Mesodermal cell (in vitro differentiated cells): ENCODE results near the gene PDE4C.

ENCODE experiments used
- H3K27ac ChIP-seq: 2 replicates; pipeline ENCODE4 v1.7.0; 2013; ENCODE audit warnings: mild to moderate bottlenecking, low read depth, low read length, moderate library complexity; ENCODE audit not compliant: severe bottlenecking
- H3K36me3 ChIP-seq: 2 replicates; pipeline ENCODE4 v1.7.1; 2013; ENCODE audit warnings: mild to moderate bottlenecking, low read length, moderate library complexity; ENCODE audit not compliant: control insufficient read depth, insufficient read depth
- H3K4me1 ChIP-seq: one replicate; pipeline ENCODE4 v1.7.1; 2013; ENCODE audit warnings: mild to moderate bottlenecking, low read length; ENCODE audit not compliant: insufficient read depth, control insufficient read depth, poor library complexity, severe bottlenecking
- H3K4me3 ChIP-seq: 2 replicates; pipeline ENCODE4 v1.7.0; 2013; ENCODE audit warnings: low read length, control low read depth, mild to moderate bottlenecking; ENCODE audit not compliant: insufficient read depth, poor library complexity, severe bottlenecking; ENCODE audit errors: extremely low read depth
- H3K9me3 ChIP-seq: 2 replicates; pipeline ENCODE4 v1.7.1; 2013; ENCODE audit warnings: mild to moderate bottlenecking, low read length, moderate library complexity; ENCODE audit not compliant: control insufficient read depth
- WGBS, 2 experiments: methylation state at CpG; one replicate each; pipeline ENCODE4 v1.1.5; 2013; ENCODE audit warnings: missing lambda C conversion rate in 2 of 2; ENCODE audit not compliant: insufficient coverage in 2 of 2; 5-methylcytosine and 5-hydroxymethylcytosine counted together

Gene PDE4C

DNA sequence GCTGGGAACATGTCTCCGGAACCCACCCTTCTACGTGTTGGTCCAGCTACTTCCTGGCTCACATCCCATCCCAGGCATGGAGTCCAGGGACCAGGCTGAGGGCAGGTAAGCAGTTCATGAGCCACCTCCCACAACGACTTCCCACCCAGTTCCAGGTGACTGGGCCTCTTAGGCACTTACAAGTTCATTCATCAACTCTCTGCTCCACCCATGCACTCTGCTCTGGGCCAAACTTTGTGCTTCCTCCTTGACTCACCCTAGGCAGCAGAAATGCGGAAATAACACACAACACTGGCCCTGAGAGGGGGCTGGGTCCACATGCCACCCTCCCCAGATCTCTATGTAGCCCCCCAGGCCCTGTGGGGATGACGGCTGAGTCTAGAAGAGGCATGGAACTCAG is 27.5 kb upstream of the PDE4C start:
- Histone ChIP-seq H3K27ac (no peak overlapping the region), H3K36me3 (no peaks in the 10 kb centered on the region), H3K4me1 (no peaks in the 10 kb centered on the region), H3K4me3 (no peak overlapping the region), H3K9me3 (no peaks in the 10 kb centered on the region)
- WGBS, 2 experiments: 57 to 66% methylated on average over 3 to 5 of the region's 5 CpGs

DNA sequence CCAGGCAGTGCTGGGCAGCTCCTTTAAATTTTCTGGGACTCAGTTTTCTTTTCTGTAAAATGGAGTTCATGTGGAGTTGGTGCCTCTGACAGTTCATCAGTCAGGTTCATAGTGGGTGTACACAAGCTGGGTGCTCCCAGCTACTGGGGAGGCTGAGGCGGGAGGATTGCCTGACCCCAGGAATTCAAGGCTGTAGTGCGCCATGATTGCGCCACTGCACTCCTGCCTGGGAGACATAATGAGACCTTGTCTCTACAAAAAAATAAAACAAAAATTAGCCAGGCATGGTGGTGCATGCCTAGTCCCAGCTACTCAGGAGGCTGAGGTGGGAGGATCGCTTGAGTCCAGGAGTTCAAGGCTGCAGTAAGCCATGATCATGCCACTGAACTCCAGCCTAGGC is 26.9 kb upstream of the PDE4C start:
- no peaks in the 10 kb centered on the region for H3K4me1 ChIP-seq
- 100% methylated on average over 1 to 2 of the region's 4 CpGs for WGBS, 2 experiments
- no peaks in the 10 kb centered on the region for H3K9me3 ChIP-seq
- H3K27ac ChIP-seq: no peak overlapping the region
- H3K4me3 ChIP-seq: no peak overlapping the region
- H3K36me3 ChIP-seq: no peaks in the 10 kb centered on the region

DNA sequence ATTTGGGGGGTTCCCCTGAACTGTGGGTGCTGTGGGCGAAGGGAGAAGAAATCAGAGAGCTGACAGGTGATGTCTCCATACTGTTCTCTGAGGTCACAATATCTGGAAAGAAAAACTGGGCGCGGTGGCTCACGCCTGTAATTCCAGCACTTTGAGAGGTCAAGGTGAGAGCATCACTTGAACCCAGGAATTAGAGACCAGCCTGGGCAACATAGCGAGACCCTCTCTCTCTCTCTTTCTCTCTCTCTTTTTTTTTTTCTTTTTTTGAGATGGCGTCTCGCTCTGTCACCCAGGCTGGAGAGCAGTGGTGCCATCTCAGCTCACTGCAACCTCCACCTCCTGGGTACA is 26.1 kb upstream of the PDE4C start:
- H3K36me3 ChIP-seq: no peaks in the 10 kb centered on the region
- H3K9me3 ChIP-seq: no peaks in the 10 kb centered on the region
- no peaks in the 10 kb centered on the region for H3K4me1 ChIP-seq
- H3K4me3 ChIP-seq: no peak overlapping the region
- WGBS, 2 experiments: 68 to 76% methylated on average over 5 to 7 of the region's 7 CpGs
- H3K27ac ChIP-seq: no peak overlapping the region

DNA sequence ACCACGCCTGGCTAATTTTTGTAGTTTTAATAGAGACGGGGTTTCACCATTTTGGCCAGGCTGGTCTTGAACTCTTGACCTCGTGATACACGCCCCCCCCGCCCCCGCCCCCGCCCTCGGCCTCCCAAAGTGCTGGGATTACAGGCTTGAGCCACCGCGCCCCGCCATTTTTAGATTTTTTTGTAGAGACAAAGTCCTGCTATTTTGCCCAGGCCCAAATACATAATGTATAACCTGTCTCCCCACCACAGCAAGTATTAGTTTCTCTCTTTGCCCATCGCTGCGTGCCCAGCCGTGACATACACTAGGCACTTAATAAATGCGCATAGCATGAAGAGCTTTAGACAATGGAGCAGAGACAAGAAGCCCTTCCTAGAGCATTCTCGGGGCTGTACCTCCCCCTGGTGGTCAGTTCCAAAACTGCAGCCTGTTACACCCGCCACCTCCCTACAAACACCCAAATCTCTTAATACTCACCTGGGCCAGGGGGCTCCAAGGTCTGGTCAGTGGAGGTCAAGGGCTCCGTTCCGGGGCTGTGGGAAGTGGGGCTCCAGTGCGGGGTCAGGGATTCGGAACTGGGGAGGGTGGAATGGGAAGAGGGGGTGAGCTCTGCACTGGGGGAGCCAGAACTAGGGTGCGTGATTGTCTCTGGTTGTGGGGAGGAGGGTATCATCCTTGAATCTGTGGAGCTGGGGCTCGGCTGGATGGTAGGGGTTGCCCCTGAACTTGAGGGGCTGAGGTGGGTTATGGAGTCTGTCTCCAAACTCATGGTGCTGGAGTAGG is 25.5 kb upstream of the PDE4C start:
- Histone ChIP-seq H3K36me3 (no peaks in the 10 kb centered on the region), H3K9me3 (no peaks in the 10 kb centered on the region), H3K4me1 (no peaks in the 10 kb centered on the region), H3K4me3 (no peak overlapping the region), H3K27ac (no peak overlapping the region)
- 14 to 30% methylated on average over 12 to 14 of the region's 23 CpGs for WGBS, 2 experiments

DNA sequence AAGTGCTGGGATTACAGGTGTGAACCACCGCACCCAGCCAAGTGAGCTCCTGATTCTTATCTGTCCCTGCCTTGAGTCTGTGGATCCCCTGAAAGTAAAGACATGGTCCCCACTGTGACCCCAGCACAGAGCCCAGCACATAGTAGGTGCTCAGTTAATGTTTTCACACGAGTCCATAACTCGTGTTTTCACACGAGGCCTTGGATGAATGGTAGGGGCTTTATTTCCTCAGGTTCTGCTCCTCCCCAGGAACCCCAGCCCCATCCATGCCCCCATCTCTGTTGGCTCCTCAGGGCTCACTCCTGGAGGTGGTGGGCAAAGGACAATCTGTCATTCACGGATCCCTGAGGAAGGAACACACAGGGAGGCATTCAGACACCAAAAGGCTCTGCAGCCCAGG is 23.6 kb upstream of the PDE4C start:
- WGBS, 2 experiments: 89 to 100% methylated on average over 1 to 2 of the region's 5 CpGs
- Histone ChIP-seq H3K4me3 (no peak overlapping the region), H3K36me3 (no peaks in the 10 kb centered on the region)

DNA sequence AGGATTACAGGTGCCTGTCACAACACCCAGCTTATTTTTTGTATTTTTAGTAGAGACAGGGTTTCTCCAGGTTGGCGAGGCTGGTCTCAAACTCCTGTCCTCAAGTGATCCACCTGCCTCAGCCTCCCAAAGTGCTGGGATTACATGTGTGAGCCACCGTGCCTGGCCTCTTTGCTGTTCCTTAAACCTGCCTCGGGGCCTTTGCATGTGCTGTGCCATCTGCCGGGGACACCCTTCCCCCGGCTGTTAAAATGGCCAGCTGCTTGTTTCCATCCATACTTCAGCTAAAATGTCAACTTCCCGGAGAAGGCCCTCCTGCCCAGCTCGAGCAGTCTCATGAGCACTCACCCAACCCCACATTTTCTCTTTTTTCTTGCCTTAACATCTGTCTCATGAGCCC is 19.1 kb upstream of the PDE4C start:
- no peak overlapping the region for H3K4me3 ChIP-seq
- H3K27ac ChIP-seq: no peak overlapping the region
- WGBS, 2 experiments: 62 to 70% methylated on average over 6 to 7 of the region's 7 CpGs
- no peaks in the 10 kb centered on the region for H3K4me1 ChIP-seq
- no peaks in the 10 kb centered on the region for H3K9me3 ChIP-seq
- H3K36me3 ChIP-seq: no peaks in the 10 kb centered on the region

More for the DNA sequence above, 23.6 kb upstream of the PDE4C start:
- Histone ChIP-seq H3K27ac (no peak overlapping the region), H3K4me1 (no peaks in the 10 kb centered on the region), H3K9me3 (no peaks in the 10 kb centered on the region)

DNA sequence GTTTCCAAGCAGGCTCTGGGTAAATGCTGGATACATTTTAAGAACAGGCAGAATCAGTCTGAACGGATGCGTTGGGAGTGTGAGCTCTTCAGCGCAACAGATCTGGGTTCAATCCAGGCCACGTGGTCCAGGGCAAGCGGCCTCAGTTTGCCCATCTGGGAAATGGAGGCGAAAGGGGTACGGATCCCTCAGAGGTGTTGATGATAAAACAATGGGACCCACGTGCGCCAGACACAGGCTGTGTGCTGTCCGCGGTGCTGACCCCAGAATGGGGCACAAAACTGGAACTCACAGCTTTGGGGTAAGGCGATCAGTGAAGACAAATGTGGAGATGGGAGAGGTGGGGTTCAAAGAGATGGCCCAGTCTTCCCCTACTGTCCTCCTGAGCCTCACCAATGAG is 13.1 kb upstream of the PDE4C start:
- Histone ChIP-seq H3K4me1 (no peaks in the 10 kb centered on the region), H3K9me3 (no peaks in the 10 kb centered on the region), H3K36me3 (no peaks in the 10 kb centered on the region), H3K4me3 (no peak overlapping the region), H3K27ac (no peak overlapping the region)
- WGBS, 2 experiments: 39 to 40% methylated on average over 11 to 12 of the region's 12 CpGs

DNA sequence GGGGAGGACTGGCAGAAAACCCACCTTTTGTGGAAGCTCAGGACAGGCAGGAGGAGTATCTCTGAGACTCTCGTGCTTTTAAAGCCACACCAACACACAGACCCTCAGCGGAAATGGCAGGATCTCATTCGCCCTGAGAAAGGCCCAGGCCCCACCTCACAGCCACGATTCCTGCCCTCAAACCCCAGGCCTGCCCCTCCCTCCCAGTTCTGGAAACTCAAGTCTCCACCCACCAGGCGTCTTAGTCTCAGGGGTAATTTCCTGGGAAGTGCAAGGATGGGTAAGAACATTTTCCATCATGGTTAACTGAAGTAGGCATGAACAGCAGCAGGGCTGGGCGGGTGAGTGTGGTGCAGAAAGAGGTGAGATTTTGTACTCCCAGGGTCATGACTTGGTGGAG is 8.0 kb upstream of the PDE4C start:
- WGBS, 2 experiments: 27 to 49% methylated on average over 3 of the region's 6 CpGs
- Histone ChIP-seq H3K27ac (no peak overlapping the region), H3K4me3 (no peak overlapping the region), H3K4me1 (peaks cover 8% of the 10 kb centered on the region), H3K9me3 (no peaks in the 10 kb centered on the region), H3K36me3 (no peaks in the 10 kb centered on the region)

DNA sequence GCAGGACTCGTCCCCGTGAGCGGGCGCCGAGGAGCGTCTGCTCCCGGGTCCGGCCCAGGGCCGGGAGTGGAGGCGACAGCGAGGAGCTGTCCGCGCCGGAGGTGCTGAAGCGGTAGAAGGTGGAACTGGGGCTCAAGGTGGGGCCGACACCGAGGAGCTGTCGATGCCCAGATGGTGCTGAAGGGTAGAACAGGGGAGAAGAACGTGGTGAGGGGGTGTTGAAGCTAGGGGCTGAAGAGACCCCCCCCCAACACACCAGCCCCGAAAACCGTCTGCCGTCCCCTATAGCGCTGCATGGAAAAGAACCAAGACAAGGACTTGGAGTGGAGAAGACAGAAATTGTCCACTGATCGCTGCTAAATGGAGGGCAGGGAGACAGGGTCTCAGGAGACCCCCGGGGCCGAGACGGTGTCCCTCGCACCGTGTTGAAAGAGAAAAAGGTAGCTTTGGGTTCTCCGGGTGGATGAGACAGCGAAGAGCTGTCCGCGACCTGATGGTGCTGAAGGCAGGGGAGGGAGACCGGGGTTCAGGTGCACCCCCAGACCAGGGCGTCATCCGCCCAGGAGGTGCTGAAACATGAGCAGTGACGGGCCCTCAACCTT is 7.1 kb upstream of the PDE4C start:
- Histone ChIP-seq H3K9me3 (no peaks in the 10 kb centered on the region), H3K36me3 (no peaks in the 10 kb centered on the region), H3K27ac (peak overlapping the region; percentile 29), H3K4me3 (peak overlapping the region; percentile 23), H3K4me1 (peaks cover 8% of the 10 kb centered on the region)
- 15 to 18% methylated on average over 25 to 27 of the region's 37 CpGs for WGBS, 2 experiments

DNA sequence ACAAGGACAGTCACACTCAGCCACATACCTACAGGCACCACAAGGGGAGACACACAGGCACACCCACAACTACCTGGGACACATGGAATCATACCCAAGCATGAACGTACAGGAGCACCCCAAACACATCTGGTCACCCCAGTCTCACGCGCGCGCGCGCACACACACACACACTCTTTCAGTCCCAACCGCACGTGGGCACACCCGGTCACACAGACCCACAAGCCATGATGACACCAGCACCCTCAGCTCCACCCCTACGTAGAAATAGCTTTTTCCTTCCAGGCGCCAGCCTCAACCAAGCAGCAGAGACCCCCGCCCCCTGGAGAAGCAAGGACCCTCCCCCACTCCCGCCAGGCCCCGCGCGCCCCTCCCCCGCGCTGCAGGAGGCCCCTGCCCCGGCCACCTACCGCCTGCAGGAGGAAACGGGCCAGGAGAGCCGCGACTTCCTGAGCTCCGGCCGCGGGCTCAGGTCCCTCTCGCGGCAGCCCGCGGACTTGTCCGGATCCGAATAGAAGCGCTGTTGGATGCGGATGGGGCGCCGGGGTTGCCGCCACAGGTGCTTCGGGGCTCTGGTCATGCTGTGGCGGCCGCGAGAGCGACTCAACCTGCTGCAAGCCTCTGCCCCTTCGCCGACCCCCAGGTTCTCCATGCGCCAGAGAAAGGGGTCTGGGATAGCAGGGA is 6.4 kb upstream of the PDE4C start:
- no peaks in the 10 kb centered on the region for H3K9me3 ChIP-seq
- WGBS, 2 experiments: 3 to 4% methylated on average over 32 to 36 of the region's 46 CpGs
- peak overlapping the region; percentile 23 for H3K4me3 ChIP-seq
- H3K27ac ChIP-seq: peak overlapping the region; percentile 29
- peaks cover 8% of the 10 kb centered on the region for H3K4me1 ChIP-seq
- no peaks in the 10 kb centered on the region for H3K36me3 ChIP-seq

DNA sequence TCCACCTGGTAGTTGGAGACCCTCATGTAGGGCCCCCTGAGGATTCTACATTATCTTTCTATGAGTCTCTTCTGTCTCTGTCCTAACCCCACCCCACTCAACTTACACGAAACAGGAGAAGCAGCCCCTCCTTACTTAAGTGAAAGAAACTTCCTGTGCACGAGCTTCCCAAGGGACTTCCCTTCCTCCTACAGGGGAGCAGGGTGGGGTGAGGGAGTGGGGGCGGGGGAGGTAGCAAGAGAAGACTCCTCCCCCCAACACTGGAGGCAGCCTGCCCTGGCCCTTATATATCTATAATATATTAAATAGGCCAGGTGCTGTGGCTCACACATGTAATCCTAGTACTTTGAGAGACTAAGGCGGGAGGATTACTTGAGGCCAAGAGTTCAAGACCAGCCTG is 5.5 kb upstream of the PDE4C start:
- H3K4me3 ChIP-seq: no peak overlapping the region
- H3K36me3 ChIP-seq: no peaks in the 10 kb centered on the region
- H3K9me3 ChIP-seq: no peaks in the 10 kb centered on the region
- H3K27ac ChIP-seq: no peak overlapping the region
- WGBS, 2 experiments: 43 to 86% methylated on average over 1 of the region's 4 CpGs
- H3K4me1 ChIP-seq: peaks cover 8% of the 10 kb centered on the region
